AG20443 (cell line): ENCODE measurements around the gene DUS1L.

Experiments
- DNase-seq: peaks from one replicate; pipeline ENCODE4 v3.0.0; 2012; ENCODE audit warnings: low spot score, mixed read lengths

DUS1L gene

DNA sequence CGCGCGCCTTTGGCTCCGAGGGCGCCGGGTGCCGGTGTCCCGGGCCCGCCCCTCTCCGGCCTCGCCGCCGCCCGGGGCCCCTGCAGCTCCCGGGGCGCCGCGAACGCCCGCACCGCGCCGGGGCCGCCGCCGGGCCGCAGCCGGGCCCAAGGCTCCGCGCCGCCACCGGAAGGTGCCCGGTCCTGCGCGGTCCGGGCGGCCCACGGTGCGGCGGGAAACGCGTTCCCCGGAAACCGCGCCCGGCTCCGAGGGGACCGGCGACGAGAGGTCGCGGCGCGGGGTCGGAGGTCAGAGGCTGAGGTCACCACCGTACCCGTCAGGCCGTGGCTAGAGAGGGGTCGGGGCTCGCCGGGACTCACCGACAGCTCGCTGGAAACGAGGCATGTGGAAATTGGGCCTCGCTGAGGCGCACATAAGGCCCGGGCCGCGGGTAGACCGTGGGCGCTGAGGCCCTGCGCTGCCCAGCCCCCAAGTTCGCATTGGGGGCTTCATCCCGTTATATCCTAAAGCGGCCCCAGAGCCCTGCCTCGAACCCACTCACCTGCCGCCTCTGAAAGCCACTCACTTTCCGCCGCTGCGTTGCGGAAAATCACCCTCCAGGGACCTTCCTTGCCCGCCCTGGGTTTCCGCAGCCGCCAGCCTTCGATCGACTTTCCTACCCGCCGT is at the start of gene DUS1L:
Gene DUS1L (minus strand): TSS at position 167 of the 666 bp plus-strand sequence. CDS start 745 bp downstream, outside the sequence.
- peak; percentile 97 for DNase-seq

DNA sequence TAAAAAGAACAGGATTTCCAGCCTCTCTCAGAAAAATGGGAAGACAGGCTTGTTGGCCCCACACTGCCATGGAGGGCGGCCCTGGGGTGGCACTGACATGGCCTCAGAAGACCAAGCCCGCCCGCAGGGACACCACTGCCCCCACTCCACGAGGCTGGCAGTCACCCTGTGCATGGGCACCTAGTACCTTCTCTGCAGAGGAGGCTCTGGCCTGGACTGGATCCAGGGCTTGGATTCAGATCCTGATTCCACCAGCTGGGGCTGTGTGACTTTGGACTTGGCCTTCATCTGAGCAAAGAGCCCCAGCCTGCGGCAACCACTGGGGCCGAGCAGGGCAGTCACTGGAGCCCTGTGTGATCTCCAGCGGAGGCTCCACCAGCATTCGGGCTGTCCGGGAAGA is 49.3 kb upstream of the DUS1L start:
- DNase-seq: no peak

DNA sequence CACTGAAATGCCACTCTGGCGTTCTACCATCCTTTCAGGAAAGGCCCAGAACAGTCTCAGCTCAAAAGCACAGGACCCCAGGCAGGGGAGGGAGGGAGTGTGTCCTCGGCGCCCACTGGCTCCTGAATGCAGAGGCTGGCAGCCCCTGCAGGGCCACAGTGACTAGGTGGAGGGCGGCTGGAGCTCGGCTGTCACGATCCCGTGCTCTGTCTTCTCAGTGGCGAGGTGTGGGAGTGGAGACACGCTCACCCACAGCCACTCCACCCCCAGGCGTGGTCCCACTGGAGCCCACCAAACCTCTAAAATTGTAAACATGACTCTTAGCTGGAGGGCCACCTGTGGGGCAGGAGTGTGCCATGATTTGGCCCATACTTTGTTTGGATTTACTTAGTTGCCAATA is 48.8 kb upstream of the DUS1L start:
- no peak for DNase-seq

DNA sequence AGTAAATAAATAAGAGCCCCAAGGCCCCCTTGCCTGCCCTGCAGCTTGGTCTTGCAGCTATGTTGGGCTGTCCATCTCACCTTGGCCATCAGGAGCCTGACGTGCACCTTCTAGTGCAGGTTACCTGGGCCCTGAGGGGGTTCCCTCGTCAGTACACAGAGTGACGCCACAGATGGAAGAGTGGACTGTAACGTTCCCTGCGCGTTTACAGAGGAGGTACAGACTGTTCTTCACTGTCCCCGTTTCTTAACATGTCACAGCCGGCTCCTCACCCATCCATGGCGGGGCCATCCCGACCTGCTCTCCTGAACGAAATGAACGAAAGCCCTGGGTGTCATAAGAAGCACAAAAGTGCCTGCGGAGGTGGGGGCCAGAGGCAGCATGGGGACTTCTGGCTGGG is 48.3 kb upstream of the DUS1L start:
- no peak for DNase-seq

DNA sequence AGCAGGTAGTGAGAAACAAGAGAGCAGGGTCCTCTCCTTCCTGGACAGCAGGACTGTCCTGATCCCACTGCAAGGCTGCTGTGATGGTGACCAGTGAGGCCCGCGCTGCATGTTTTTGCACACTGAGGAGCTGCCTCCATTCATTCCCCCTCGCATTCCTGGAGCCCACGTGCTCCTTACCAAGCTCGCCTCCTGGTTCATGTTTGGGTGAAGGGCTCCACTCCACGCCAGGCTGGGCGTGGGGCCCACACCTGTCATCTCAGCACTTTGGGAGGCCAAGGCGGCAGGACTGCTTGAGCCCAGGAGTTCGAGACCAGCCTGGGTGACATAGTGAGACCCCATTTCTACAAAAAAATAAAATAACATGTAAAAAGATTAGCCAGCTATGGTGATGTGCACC is 47.8 kb upstream of the DUS1L start:
- no peak for DNase-seq

DNA sequence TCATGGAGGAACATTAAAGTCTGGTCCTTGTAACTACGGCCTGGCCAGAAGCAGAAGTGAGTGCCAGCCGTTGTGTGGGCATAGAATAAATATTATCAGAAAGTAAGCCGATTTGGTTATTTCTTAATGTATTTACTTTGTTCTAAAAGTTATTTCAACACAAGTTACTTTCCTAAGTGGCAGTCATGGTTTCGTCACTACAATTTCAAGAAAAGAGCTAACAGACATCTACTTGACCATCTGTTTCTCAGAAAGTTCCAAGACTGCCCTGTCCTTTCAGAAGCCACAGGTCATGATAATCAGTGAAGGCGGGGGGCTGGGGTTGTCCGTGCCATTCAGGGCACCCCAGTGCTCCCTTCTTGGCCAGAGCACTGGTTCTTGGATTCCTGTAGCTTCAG is 47.3 kb upstream of the DUS1L start:
- DNase-seq: no peak

DNA sequence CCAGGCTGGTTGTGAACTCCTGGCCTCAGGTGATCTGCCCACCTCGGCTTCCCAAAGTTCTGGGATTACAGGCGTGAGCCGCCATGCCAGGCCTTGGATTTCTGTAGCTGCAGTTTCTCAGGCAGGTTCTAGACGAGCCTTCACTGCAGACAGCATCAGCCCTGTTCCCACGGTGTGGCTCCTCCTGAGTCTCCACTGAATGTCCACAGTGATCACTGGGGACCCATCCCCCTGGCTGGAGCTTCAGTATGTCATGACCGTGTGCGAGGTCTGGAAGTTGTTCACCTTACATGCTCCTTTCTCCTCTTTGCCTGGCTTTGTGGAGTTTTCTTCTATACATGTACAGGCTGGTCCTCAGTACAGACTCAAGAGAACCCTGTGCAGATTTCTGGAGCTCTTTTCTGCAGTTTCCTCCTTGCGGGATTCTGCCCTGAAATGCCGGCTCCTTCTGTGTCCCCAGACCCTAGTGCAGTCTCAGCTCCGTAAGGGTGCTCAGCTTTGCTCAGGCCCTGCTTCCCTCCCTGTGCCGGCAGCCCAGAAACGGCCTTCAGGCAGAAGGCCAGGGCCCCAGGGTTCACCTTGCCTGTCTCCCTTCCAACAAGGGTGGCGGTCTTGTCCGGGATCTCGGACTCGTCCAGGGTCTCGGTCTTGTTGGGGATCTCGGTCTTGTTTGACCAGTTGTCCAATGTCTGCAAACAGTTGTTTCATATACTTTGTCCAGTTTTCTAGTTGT is 46.7 kb upstream of the DUS1L start:
- DNase-seq: no peak

DNA sequence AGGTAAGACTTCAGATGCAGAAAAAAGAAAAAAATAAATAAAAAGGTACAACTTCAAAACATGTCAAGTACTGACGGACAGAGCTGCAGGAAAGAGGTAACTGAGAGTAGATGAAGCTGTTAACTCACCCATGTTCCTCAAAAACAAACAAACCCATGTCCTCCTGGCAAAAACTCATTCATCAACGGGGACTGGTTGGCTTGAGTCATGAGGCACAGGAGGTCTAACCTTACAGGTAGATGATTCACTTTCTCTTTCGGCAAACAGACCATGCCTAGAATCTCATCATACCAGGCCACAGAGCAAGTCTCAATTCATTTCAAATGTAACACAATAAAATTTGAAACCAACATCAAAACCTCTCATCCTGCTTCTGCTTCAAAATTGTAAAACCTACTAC is 44.7 kb upstream of the DUS1L start:
- no peak for DNase-seq

DNA sequence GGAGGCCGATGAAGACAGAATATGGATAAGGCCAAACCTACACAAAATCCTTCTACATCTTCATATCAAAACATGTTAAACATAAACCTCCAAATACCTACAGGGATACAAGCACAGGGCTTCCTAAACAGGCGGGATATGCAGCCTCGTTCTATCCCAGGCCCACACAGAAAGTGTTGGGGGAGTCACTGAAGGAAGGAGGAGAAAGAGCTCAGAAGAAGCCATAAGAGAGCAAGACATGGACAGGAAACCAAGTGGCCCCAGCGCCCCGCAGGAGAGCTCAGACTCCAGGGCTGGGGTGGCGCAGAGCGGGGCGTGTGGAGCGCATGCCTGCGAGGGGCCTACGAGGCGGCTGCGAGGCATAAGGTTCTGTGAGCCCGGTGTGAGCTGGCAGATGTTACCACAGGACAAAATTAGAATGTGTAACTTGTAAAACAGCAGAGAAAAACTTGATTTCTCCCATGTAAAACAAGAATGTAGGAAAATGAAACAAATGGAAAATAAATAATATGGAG is 43.4 kb upstream of the DUS1L start:
- no peak for DNase-seq

DNA sequence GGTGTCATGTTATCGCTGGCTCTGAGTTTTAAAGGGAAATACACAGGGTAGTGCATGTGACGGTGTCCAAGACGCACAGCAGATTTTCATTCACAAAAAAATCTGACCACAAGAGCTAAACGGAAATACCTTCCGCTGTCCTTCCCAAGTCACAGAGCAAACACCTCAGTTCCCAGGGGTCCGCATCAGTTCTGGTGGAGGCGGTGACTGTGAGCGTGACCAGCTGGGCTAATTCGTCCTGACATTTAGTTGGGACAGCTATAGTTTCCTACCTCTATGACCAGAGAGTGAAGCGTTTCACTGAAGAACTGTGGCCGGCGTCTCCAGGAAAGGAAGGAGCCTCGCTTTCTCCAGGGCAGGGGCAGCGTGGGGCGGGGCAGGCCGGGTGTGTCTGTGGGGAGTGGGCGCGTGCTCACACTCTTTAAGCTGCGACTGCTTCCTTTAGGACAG is 42.9 kb upstream of the DUS1L start:
- no peak for DNase-seq

DNA sequence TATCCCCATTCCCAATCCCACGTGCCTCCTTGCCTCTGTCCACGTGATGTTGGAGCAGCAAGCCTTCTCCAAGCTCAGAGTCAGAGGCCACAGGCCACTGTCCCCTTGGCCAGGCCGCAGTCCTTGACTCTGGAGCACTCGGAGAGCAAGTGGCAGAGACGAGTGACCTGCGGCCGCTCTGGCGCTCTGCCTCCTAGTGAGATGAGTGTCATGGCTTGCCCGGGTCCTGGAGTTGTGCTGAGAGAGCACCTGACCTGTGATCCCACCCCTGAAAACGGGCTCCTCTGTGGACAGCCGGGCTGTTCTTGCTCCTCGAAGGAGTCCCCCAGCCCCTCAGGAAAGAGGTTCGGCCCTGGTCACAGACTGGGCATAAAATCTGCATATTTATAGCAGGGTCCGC is 42.4 kb upstream of the DUS1L start:
- no peak for DNase-seq

DNA sequence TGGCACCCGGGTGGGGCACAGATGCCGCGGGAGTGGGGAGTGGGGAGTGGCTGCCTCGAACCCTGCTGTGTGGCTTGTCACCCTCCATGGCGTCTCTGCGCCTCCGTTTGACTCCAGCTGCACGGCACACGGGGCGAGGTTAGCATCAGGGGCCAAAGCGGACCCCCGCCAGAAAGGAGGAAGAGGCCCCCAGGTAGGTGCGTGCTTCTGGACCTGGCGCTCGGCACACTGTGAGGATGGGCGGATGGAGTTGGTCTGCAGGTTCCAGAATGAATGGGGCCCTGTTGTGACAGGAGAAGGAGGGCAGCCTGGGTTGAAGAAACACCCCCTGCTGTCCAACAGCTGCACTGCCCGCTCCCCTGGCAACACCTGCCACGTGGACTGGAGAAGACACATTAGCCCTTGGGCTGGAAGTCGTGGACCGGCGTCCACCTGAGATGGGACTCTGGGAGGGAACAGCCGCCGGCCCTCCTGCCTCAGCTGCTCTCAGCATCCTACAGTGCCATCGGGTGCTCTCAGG is 41.8 kb upstream of the DUS1L start:
- DNase-seq: no peak

DNA sequence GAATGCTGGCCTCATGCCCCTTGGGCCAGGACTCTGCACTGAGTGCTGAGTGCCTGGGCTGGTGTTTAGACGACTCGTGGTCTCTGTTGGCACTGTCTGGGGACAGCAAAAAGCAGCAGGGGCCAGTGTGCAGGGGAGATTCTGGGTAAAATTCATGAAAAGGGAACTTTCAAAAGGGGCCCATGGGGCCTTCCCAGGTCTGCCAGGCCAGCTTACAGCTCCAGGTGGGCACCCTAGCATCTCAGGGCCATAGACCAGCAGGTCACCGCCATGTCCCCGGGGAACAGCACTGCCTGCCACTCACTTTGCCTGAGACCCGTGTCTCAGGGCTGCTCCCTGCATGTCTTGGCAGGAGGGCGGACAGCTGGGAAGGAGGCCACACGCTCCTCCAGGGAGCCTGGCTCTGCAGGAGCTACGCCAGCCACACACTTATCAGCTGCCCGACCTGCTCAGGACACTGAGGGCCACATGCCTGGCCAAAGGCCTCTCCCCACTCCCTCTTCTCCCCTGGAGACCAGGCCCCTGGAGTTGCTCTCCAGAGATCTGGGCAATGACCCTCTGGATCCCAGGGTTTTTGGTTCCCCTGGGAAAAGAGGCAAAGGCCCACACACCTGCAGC is 41.2 kb upstream of the DUS1L start:
- DNase-seq: no peak

DNA sequence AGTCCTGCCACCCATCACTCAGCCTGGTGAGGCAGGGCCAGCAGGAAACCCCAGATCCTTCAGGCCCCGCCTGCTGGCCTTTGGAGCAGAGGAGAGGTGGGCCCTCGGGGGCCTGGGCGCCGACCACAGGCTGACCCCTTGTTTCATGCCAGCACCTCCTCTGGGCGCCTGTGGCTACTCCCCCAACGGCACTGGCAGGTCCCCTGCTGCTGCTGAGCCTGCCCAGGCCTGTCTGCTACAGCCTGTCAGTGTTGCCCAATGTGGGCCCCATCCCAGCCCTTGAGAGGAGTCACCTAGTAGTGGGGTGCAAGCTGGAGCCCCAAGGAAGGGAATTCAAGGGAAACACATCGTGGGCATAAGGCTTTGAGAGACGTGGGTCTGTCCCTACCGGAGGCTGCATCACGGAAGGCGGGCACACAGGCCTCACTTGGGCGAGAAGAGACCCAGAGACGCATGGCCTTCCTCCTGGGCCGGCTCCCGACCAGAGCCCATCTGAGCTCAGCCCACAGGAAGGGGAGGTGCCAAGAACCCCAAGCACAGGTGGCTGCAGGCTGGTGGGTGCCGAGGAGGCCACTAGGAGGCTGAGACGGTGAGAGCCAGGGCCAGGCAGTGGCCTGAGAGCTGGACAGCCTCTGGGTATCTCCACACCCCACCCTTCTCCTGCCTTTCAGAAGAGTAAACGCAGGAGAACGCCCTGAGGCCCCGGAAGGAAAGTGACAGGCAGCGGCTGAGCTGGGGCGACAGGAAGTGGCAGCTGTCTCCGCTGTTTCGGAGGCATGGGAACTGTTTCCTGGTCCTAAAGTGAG is 40.5 kb upstream of the DUS1L start:
- peak; percentile 61 for DNase-seq

DNA sequence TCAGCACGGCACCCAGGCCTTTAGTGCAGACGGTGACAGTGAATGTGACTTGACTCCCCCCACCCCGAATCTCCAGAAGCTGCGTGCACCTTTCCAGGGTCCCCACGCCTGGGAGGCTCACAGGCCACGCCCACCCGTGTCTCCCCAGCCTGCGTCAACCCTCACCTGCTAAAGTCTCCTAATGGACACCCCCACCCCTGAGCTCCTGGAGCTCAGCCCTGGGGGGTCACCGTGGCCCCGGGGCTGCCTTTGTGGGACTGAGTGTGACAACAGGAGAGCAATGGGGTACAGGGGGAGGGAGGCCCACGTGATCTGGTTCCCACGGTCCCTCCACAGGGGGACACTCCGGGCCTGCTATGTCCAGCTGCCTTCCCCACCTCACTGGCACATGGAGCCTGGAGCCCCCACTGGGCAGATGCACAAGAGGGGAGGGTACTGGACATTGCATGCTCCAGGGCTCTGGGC is 39.8 kb upstream of the DUS1L start:
- DNase-seq: no peak

DNA sequence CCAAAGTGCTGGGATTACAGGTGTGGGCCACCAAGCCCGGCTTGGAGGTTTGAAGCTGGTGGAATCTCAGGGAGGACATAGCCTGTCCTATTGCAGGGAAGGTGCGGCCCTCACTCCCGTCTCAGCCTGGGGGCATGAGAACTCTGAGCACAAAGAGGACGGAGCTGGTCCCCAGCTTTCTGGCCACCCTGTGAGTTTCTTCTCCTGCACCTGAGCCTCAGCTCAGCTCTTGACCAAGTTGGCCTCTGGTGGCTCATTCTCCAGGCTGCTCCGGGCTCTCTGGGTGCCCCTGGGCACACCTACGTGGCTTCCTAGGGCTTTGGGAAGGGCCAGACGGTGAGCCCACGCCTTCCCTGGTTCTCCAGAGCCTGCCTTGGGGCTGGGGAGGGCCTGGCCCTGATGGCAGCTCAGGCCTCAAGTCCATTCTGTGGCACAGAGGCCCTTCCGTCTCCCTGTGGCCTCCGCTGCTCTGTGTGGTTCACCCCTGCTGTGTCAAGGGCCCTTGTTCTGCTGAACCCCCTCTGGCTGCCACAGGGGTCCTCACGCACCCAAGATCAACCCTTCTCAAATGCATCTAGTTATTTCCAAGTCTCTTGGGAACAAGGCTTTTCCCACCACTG is 39.3 kb upstream of the DUS1L start:
- DNase-seq: no peak

DNA sequence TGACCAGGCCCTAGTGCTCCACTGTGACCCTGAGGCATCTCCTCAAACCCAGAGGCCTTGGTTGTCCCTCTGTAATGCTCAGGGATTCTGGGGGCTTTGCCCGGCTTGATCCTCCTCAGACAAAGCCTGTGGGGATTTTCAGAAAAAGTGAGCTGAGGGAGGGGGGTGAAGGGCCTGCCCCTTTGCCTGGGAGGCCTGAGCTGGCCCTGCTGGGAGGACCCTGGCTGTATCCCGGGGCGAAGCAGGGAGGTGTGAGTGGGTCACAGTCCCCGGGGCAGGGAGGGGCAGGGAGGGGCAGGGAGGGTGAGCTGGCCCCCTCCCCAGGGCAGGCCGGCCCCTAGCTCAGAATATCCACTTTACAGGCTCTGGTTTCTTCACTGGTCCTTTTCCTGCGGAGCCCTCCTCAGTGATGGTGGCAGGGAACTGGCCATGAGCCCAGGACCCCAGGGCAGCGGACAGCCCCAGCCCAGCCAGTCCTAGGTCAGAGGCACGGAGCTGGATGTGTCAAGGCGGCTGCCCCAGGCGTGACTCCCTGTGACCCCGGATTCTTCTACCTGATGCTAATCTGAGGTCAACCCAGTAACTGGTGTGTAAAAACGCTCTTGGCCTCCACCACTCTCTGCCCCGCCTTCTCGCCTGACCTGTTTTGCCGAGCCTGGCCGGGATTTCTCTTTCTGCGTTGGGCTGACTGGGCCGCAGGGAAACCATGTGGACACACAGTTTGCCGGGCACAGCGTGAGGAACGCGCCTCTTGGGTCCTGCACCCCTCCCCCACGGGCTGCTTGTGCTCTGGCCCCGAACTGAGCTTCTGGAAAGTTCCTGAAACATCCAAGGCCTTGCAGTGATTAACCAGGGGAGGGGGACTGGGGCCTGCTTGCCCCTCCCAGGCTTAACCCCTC is 38.2 kb upstream of the DUS1L start:
- peak; percentile 40 for DNase-seq

DNA sequence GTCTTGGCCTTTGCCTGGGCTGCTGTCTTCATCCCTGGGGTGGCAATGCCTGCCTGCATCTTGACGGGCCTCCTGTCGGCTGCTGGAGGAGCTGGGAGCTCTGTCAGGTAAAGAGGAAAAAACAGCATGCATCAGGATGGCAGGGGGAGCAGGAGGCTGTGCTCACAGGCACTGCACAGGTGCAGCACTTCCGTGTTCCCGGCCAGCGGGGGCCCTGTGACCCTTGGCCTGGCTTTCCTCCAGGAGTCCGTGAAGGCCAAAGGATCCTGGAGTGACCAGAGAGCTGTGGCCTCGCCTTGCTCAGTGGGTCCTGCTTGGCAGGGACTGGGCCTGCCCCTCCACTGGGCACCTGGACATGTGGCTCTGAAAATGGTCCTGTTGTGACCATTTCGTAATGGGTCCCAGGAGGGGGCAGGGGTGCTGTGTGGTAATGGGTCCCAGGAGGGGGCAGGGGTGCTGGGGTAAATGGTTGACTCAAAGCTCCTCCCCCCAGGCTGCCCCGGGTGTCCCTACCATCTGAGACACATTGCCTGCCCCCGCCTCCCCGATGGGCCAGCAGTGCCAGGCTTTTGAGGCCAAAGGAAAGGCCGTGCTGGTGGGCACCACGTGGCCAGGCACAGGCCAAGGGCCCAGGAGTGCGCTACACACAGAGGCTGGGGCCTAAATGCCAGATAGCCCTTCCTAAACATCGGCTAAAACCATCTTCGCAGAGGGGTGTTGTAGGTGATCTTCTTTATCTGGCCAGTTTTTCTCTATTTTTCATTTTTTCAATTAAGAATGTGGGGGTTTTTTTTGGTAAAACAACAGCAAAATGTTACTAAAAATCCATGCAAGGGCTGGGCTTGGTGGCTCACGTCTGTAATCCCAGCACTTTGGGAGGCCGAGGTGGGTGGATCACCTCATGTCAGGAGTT is 36.4 kb upstream of the DUS1L start:
- no peak for DNase-seq

DNA sequence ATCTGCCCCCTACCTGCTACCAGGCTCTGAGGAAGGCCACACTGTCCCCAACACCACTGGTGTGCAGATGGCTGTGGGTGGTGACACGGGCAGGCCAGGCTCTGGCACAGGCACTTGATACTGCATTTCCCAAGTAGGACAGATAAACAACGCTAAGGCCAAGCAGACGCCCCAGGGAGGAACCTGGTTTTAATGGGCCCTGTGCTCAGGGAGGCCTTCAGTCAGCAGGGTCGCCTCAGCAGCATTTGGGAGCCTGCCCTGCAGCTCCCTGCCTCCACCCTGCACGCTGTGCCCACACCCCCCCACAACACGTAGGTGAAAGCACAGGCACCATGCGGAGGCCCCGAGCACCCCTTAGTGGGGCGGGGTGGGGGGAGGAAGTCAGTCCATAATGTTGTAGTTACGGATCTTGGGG is 35.7 kb upstream of the DUS1L start:
- DNase-seq: no peak
